Measurements from ENCODE around the gene TRH. TPM values are rescaled to one million over a fixed set of nuclear protein-coding genes. Genes with fewer than 3 reads are reported as not detected.

Gene TRH
- total and polyA plus RNA-seq, 9 donors = 0.32 to 2.8 (median 0.81) TPM

- WGBS, 3 donors = 60 to 76% (median 74%) methylated on average over 10 of the region's 10 CpGs
- TF ChIP-seq EP300 (IDR thresholded peaks at IDR 0.05) (no peak), POLR2A (IDR thresholded peaks at IDR 0.05) (no peak)
- TF ChIP-seq, protein P1, sequence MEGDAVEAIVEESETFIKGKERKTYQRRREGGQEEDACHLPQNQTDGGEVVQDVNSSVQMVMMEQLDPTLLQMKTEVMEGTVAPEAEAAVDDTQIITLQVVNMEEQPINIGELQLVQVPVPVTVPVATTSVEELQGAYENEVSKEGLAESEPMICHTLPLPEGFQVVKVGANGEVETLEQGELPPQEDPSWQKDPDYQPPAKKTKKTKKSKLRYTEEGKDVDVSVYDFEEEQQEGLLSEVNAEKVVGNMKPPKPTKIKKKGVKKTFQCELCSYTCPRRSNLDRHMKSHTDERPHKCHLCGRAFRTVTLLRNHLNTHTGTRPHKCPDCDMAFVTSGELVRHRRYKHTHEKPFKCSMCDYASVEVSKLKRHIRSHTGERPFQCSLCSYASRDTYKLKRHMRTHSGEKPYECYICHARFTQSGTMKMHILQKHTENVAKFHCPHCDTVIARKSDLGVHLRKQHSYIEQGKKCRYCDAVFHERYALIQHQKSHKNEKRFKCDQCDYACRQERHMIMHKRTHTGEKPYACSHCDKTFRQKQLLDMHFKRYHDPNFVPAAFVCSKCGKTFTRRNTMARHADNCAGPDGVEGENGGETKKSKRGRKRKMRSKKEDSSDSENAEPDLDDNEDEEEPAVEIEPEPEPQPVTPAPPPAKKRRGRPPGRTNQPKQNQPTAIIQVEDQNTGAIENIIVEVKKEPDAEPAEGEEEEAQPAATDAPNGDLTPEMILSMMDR (IDR thresholded peaks at IDR 0.05) = no peak
Measured at GRCh38 chr3:129988429-129988828, 13.9 kb downstream of the TRH start.

DNA sequence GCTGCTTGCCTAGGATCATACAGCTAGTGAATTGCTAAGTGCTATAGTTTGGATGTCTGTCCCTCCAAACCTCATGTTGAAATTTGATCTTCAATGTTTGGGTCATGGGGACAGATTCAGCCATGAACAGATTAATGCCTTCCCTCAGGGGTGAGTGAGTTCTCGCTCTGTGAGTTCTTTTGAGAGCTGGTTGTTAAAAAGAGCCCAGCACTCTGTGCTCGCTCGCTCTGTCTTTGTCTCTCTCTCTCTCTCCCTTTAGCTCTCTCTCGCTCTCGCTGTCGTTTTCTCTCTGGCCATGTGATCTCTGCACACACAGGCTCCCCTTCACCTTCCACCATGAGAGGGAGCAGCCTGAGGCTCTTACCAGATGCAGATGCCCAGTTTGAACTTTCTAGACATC is 14.9 kb downstream of the TRH start:
- 54 to 79% (median 74%) methylated on average over 6 of the region's 6 CpGs for WGBS, 3 donors
- TF ChIP-seq, protein P1 (IDR thresholded peaks at IDR 0.05) = no peak
- TF ChIP-seq EP300 (IDR thresholded peaks at IDR 0.05) (no peak), POLR2A (IDR thresholded peaks at IDR 0.05) (no peak)
- H3K36me3 ChIP-seq = no peaks in the 10 kb centered on the region
- DNase-seq = no peak
- H3K4me1 ChIP-seq (ENCODE audit: insufficient read depth) = no peaks in the 10 kb centered on the region
- intact Hi-C loops (cut with DNase I) = no loop called here
- no peaks in the 10 kb centered on the region for H3K27me3 ChIP-seq
- H3K27ac ChIP-seq = no peak overlapping the region
- H3K9me3 ChIP-seq = no peaks in the 10 kb centered on the region
- H3K4me3 ChIP-seq = no peak overlapping the region

More at GRCh38 chr3:129988429-129988828, 13.9 kb downstream of the TRH start:
- H3K36me3 ChIP-seq = no peaks in the 10 kb centered on the region
- H3K4me3 ChIP-seq = no peak overlapping the region
- H3K27me3 ChIP-seq = no peaks in the 10 kb centered on the region
- H3K4me1 ChIP-seq (ENCODE audit: insufficient read depth) = no peaks in the 10 kb centered on the region
- H3K27ac ChIP-seq = no peak overlapping the region
- intact Hi-C loops (cut with DNase I) = no loop called here
- DNase-seq = no peak
- no peaks in the 10 kb centered on the region for H3K9me3 ChIP-seq

DNA sequence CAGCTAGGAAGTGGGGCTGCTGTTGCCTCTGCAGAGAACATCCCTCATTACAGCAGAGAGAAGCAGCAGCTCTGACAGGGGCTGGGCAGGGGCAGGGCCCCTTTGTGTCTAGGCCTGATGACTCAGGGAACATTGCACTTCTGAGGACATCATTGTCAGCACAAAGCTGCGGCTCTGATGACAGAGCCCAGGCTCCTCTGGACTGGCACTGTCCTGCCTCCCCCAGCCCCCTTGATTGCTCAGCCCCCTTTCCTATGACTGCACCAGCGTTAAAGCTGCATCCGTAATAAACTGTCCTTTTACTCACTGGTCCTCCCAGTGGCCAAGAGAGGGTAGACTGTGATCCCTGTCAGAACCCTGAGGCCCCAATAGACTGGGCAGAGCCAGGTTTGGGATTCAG is 18.3 kb downstream of the TRH start:
- TF ChIP-seq POLR2A (IDR thresholded peaks at IDR 0.05) = no peak
- TF ChIP-seq, protein P1 (IDR thresholded peaks at IDR 0.05) = no peak
- TF ChIP-seq EP300 (IDR thresholded peaks at IDR 0.05) = no peak
- no peaks in the 10 kb centered on the region for H3K9me3 ChIP-seq
- no peaks in the 10 kb centered on the region for H3K27me3 ChIP-seq
- H3K4me3 ChIP-seq = no peak overlapping the region
- H3K27ac ChIP-seq = no peak overlapping the region
- H3K36me3 ChIP-seq = no peaks in the 10 kb centered on the region
- intact Hi-C loops (cut with DNase I) = no loop called here
- H3K4me1 ChIP-seq (ENCODE audit: insufficient read depth) = no peaks in the 10 kb centered on the region
- DNase-seq = no peak
- 34 to 53% (median 37%) methylated on average over 3 of the region's 3 CpGs for WGBS, 3 donors

DNA sequence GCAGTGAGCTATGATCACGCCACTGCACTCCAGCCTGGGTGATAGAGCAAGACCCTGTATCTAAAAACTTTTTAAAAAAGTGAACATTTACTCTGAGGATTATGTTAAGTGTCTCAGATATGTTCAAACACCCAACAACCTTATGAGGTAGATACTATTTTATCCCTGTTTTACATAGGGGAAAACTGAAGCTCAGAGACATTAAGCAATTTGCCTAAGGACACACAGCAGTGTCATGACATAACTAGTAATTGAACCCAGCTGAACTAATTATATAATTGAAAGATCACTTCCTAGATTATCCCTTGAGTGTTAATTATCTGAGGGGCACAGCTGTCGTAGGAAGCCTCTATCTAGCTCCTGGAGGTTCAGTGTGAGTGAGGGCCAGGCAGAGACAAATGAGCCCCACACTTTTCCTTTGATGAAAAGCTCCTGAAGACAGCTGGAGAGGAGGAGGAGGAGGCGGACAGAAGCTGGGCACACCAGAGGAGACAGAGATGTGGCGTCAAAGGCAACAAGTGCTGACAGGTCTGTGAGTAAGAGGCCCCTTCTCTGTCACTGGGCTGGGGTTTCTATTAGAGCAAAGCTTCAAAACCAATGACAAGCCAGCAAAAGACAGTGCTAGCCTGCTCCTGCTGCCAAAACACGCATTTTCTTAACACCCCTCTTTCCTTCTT is 20.5 kb downstream of the TRH start:
- Histone ChIP-seq H3K36me3 (no peaks in the 10 kb centered on the region), H3K4me1 (ENCODE audit: insufficient read depth) (no peaks in the 10 kb centered on the region), H3K27me3 (no peaks in the 10 kb centered on the region), H3K4me3 (no peak overlapping the region), H3K27ac (no peak overlapping the region), H3K9me3 (no peaks in the 10 kb centered on the region)
- DNase-seq = no peak
- WGBS, 3 donors = 52 to 69% (median 64%) methylated on average over 5 of the region's 5 CpGs
- no peak for TF ChIP-seq EP300 (IDR thresholded peaks at IDR 0.05)
- no peak for TF ChIP-seq POLR2A (IDR thresholded peaks at IDR 0.05)
- TF ChIP-seq, protein P1 (IDR thresholded peaks at IDR 0.05) = no peak
- intact Hi-C loops (cut with DNase I) = loop anchor here in 1 of 4 donors (5.0 kb wide), 1 partner anchor 53 kb away; no protein-coding TSS in a partner anchor

All from ovary (tissue), 9 donors.